GM12801 (cell line): ENCODE measurements around the gene SEPTIN8.

Experiments
- TF ChIP-seq, protein P1 (sequence below): IDR thresholded peaks from one replicate; pipeline ENCODE4 v1.5.1; 2011; ENCODE audit warnings: control low read depth; ENCODE audit not compliant: insufficient read length; ENCODE audit errors: extremely low read depth

SEPTIN8 gene

DNA sequence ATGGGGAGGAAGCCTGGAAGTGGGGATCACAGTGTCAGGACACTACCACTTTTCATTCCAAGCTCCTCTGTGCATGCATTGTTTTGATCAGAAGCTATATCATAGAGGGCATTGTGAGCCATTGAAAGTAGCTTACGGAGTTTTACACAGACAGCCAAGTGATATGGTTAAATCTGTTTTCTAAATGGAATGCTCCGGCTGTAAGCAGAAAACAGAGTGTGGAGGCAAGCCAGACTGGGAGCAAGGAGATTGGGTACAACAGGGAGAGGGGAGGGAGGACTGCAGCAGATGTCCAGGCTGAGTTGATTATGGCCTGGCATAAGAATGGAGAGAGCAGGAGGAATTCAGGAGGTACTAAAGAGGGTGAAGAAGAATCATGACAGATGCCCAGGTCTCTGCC is 20.6 kb upstream of the SEPTIN8 start:
- TF ChIP-seq, protein P1, sequence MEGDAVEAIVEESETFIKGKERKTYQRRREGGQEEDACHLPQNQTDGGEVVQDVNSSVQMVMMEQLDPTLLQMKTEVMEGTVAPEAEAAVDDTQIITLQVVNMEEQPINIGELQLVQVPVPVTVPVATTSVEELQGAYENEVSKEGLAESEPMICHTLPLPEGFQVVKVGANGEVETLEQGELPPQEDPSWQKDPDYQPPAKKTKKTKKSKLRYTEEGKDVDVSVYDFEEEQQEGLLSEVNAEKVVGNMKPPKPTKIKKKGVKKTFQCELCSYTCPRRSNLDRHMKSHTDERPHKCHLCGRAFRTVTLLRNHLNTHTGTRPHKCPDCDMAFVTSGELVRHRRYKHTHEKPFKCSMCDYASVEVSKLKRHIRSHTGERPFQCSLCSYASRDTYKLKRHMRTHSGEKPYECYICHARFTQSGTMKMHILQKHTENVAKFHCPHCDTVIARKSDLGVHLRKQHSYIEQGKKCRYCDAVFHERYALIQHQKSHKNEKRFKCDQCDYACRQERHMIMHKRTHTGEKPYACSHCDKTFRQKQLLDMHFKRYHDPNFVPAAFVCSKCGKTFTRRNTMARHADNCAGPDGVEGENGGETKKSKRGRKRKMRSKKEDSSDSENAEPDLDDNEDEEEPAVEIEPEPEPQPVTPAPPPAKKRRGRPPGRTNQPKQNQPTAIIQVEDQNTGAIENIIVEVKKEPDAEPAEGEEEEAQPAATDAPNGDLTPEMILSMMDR, result no peak

DNA sequence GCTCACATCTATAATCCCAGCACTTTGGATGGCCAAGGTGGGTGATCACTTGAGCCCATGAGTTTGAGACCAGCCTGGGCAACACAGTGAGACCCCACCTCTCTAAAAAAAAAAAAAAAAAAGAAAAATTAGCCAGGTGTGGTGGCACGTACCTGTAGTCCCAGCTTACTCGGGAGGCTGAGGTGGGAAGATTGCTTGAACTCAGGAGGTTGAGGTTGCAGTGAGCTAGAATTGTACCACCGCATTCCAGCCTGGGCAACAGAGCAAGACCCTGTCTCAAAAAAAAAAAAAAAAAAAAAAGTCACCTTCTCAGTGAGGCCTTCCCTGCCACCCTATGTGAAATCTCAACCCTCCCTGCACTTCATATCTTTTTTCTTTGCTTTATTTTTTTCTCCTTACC is 14.0 kb upstream of the SEPTIN8 start:
- TF ChIP-seq, protein P1, result no peak

DNA sequence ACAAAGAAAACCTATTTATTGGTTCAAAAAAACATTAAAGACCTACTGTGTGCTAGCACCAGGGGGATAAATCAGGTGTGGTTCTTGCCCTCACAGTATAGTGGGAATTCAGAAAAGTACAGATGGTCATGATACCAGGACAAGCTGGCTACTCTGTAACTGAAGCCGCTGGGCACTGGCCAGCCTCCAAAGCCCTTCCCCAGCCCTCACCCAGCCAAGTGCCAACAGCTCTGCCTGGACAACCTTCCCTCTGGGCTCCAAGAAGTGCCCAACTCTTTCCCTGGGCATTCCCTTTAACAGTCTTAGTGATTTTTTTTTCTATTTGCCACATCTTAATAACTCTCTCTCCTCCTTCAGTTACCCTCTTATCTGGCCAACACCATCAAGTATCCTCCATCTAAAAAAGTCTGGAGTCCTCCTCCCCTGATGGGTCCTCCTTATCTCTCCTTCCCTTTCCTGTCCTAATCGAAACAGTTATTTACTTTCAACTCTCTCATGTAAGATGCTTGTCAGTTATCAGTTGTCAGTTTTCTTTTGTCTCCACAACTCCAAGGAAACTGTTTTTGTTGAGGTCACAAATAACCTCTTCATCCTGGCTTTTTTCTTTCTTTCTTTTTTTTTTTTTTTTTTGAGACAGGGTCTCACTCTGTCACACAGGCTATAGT is 13.3 kb upstream of the SEPTIN8 start:
- TF ChIP-seq, protein P1, result no peak

DNA sequence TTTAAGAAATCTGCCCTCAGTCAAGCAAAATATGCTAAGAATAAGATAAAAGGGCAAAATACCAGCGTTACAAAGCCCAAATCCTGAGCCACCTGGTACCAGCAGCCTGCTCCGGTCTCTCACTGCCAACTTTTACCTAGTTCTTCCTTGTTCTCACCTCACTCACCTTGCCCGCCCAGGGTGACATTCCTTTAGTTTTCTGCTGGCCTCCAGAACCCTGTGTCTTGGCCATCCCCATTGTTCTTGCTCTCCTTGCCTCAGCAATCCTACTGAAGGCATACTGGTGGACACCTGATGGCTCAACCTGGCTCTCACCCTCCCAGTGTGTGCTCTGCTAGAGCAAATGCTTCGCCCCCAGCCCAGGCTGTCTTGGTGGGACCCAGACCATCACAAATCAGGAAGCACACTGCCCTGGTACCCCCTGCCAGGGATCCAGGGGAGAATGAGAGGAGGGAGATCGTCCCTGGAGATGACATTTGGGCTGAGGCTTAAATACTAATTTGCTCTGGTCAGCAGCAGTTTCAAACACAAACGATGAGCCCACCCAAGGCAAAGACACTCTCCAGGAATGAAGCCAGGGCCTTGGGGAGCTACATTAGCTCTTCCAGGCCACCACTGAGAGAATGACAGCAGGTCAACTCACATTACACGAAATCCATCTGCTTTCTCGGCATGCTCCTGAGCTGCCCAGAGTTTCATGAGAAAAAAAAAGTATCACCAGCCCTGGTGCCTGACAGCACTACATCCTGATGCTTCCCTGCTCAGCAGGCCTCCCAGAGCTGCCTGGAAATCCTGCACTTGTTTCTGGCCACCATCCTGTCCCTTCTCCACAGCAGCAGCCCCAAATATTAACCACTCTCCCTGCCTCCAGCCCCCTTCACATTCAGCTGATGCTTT is 12.2 kb upstream of the SEPTIN8 start:
- TF ChIP-seq, protein P1, result no peak

DNA sequence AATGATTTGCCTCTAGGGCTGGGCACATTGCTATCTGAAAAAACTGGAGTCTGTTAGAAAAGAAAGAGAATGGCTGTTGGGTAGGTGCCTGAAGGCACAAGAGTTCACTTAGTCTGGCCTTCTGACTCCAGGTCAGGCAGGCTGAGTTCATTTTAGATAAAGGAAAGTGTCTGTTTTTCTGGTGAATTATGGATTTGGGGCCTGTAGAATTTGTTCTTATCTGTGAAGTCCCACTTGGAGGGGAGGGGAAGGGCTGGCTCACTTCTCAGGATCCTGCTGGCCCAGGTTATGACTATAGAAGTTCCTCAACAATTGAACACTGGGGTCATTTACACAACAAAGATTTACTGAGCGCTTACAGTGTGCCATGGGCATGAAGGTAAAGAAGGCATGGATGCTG is 11.5 kb upstream of the SEPTIN8 start:
- TF ChIP-seq, protein P1, result no peak

DNA sequence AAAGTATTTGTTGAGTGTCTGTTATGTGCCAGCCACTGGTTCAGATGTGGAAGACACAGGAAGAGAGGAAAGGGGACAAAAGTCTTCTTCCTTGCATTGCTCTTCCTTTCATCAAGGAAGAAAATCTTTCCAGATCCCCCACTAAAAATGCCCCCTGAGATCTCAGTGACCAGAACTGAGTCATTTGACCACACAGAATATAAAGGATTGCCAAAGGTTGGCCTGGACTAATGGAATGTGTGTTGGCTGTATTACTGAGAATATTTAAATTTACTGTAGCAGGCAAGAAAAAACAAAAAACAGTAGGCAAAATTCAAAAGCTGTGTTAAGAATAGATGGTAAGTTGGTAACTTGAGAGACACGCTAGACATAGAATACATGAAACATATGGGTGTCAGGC is 10.0 kb upstream of the SEPTIN8 start:
- TF ChIP-seq, protein P1, result no peak

DNA sequence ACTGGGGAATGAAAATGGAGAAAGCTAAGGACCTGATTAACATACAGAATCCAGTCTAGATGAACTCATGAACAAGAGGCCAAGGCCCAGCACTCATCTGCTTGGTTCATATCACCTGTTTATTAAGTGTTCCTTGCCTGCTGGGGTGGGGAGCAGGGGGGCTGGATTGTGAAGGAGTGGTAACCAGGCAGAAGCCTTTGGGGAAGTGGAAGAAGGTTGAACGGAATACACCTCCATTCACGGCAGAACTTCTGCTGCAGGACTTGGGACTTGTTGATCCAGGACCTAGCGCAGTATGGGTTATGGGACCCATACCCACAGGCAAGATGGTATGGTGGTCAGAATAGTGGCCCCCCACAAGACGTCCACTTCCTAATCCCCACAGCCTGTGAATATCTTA is 8.8 kb upstream of the SEPTIN8 start:
- TF ChIP-seq, protein P1, result no peak
